Epithelial cell of esophagus (primary cell): Measurements from ENCODE around the gene PAX3.

Source experiments
- DNase-seq: peaks from one replicate; pipeline ENCODE4 v3.0.0; 2010; ENCODE audit warnings: low read depth
- H3K4me3 ChIP-seq: 2 replicates; pipeline ENCODE4 v1.5.1; 2011; ENCODE audit warnings: mild to moderate bottlenecking, low read length, control low read depth
- CTCF ChIP-seq: IDR thresholded peaks from 2 replicates; pipeline ENCODE4 v1.5.1; 2011; ENCODE audit warnings: low read depth, mild to moderate bottlenecking, low read length, control low read depth, inconsistent platforms; ENCODE audit not compliant: insufficient read depth; ENCODE audit errors: missing control alignments

Gene PAX3

GRCh38 chr2:222298311-222299150, at the start of gene PAX3:
PAX3 (minus strand) TSS chr2:222298998; CDS start chr2:222298615, 383 bp downstream.
- H3K4me3 ChIP-seq: no peak within 1 kb of the TSS
- no peak for DNase-seq
- no peak for TF ChIP-seq CTCF

- DNase-seq: no peak
- TF ChIP-seq CTCF: no peak
- H3K4me3 ChIP-seq: no peak overlapping the region
Measured at GRCh38 chr2:222341331-222341730, 42.5 kb upstream of the PAX3 start.

GRCh38 chr2:222338374-222338773, 39.6 kb upstream of the PAX3 start:
- no peak overlapping the region for H3K4me3 ChIP-seq
- no peak for TF ChIP-seq CTCF
- DNase-seq: no peak

- DNase-seq: no peak
- no peak for TF ChIP-seq CTCF
Measured at GRCh38 chr2:222336931-222337330, 38.1 kb upstream of the PAX3 start.

GRCh38 chr2:222336442-222336841, 37.6 kb upstream of the PAX3 start:
- H3K4me3 ChIP-seq: no peak overlapping the region
- DNase-seq: no peak
- peak; percentile 6 for TF ChIP-seq CTCF

More at GRCh38 chr2:222336931-222337330, 38.1 kb upstream of the PAX3 start:
- no peak overlapping the region for H3K4me3 ChIP-seq

- no peak for TF ChIP-seq CTCF
- H3K4me3 ChIP-seq: no peak overlapping the region
- DNase-seq: no peak
Measured at GRCh38 chr2:222334914-222335313, 36.1 kb upstream of the PAX3 start.

- H3K4me3 ChIP-seq: no peak overlapping the region
- no peak for TF ChIP-seq CTCF
- no peak for DNase-seq
Measured at GRCh38 chr2:222333397-222333796, 34.6 kb upstream of the PAX3 start.
